Measurements from ENCODE around the gene FDPS. TPM values are rescaled to one million over a fixed set of nuclear protein-coding genes. Genes with fewer than 3 reads are reported as not detected.

FDPS gene
- total and polyA plus RNA-seq, 2 experiments from 2014 or later = 167 to 565 TPM

DNA sequence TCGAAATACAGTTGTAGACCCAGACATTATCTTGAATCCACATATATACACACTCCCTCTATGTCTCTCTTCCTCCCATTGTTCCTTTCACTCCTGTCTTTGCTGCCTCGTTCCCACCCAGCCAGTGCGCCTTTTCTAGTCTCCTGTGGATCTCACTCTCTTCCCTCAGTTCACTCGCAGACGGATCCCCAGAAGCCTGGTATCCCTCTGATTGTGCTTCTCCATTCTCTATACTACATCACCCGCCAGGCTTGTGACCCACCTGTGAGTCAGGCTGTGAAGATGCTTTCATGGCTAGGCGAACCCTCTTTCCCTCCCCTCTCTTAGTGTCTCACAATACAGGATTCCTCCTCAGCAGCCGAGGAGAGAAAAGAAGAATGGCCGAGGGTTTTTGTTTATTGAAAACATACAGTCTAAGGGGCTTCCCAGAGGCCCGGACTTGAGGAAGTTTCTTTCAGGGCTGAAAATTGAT is 29.9 kb upstream of the FDPS start:
- TF ChIP-seq CTCF (IDR thresholded peaks at IDR 0.05; ENCODE audit: low read depth, low read length) = no peak
- H3K27ac ChIP-seq = no peak overlapping the region
- H3K9me3 ChIP-seq (ENCODE audit: low read depth) = no peaks in the 10 kb centered on the region
- DNase-seq (ENCODE audit: low read depth in 1 of 2, low spot score in 1 of 2) = no peak
- no peaks in the 10 kb centered on the region for H3K27me3 ChIP-seq
- no peaks in the 10 kb centered on the region for H3K36me3 ChIP-seq
- H3K4me3 ChIP-seq = no peak overlapping the region
- H3K4me1 ChIP-seq (ENCODE audit: low read depth) = peaks cover 3% of the 10 kb centered on the region

DNA sequence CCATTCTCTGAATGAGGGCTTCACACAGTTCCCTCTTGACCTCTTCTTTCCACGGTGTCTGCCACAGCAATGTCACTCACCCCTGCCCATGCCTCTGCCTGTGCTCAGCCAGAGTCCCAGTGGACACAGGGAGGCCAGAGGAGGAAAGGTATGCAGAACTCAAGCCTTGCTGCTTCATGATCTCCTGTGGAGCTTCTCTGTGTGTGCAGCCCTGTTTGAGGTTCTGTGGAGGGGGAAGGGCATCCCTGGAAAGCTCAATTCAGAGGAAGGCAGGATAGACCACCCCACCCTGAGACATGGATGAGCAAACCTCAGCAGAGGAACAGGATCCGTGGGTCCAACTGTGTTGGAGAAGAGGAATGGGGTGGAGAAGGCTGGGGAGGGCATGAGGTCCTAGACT is 29.4 kb upstream of the FDPS start:
- no peak for TF ChIP-seq CTCF (IDR thresholded peaks at IDR 0.05; ENCODE audit: low read depth, low read length)
- DNase-seq (ENCODE audit: low read depth in 1 of 2, low spot score in 1 of 2) = no peak
- Histone ChIP-seq H3K4me1 (ENCODE audit: low read depth) (no peaks in the 10 kb centered on the region), H3K27ac (no peak overlapping the region), H3K36me3 (no peaks in the 10 kb centered on the region), H3K27me3 (no peaks in the 10 kb centered on the region), H3K4me3 (no peak overlapping the region), H3K9me3 (ENCODE audit: low read depth) (no peaks in the 10 kb centered on the region)

GRCh38 chr1:155282488-155283091 is 26.1 kb upstream of the FDPS start:
- Histone ChIP-seq H3K27ac (no peak overlapping the region), H3K4me3 (no peak overlapping the region), H3K4me1 (ENCODE audit: low read depth) (no peaks in the 10 kb centered on the region), H3K36me3 (no peaks in the 10 kb centered on the region), H3K9me3 (ENCODE audit: low read depth) (no peaks in the 10 kb centered on the region), H3K27me3 (no peaks in the 10 kb centered on the region)
- no peak for TF ChIP-seq CTCF (IDR thresholded peaks at IDR 0.05; ENCODE audit: low read depth, low read length)
- no peak for DNase-seq (ENCODE audit: low read depth in 1 of 2, low spot score in 1 of 2)

- no peak for TF ChIP-seq CTCF (IDR thresholded peaks at IDR 0.05; ENCODE audit: low read depth, low read length)
- H3K27me3 ChIP-seq = no peaks in the 10 kb centered on the region
Measured at GRCh38 chr1:155284476-155284875, 24.2 kb upstream of the FDPS start.

GRCh38 chr1:155285063-155285462 is 23.6 kb upstream of the FDPS start:
- H3K4me3 ChIP-seq = no peak overlapping the region

More at GRCh38 chr1:155284476-155284875, 24.2 kb upstream of the FDPS start:
- Histone ChIP-seq H3K9me3 (ENCODE audit: low read depth) (no peaks in the 10 kb centered on the region), H3K36me3 (no peaks in the 10 kb centered on the region), H3K27ac (no peak overlapping the region), H3K4me1 (ENCODE audit: low read depth) (no peaks in the 10 kb centered on the region), H3K4me3 (no peak overlapping the region)
- DNase-seq (ENCODE audit: low read depth in 1 of 2, low spot score in 1 of 2) = no peak

More at GRCh38 chr1:155285063-155285462, 23.6 kb upstream of the FDPS start:
- H3K27ac ChIP-seq = no peak overlapping the region
- TF ChIP-seq CTCF (IDR thresholded peaks at IDR 0.05; ENCODE audit: low read depth, low read length) = no peak
- H3K36me3 ChIP-seq = no peaks in the 10 kb centered on the region
- H3K9me3 ChIP-seq (ENCODE audit: low read depth) = no peaks in the 10 kb centered on the region
- no peaks in the 10 kb centered on the region for H3K27me3 ChIP-seq
- no peak for DNase-seq (ENCODE audit: low read depth in 1 of 2, low spot score in 1 of 2)
- no peaks in the 10 kb centered on the region for H3K4me1 ChIP-seq (ENCODE audit: low read depth)
